ENCODE data around the gene CRACR2B. TPM values are rescaled to one million over a fixed set of nuclear protein-coding genes. Genes with fewer than 3 reads are reported as not detected.

Gene CRACR2B
- total and polyA plus RNA-seq, 2 of the 13 experiments (the other 11 are each of a cell fraction or from before 2014, with no cell fraction given) = 14.9 to 21.0 TPM

- TF ChIP-seq XRCC5 (optimal IDR thresholded peaks at IDR 0.05; ENCODE audit: low read length) = peak; percentile 44
- TF ChIP-seq TIGD3 (CRISPR knock-in tag; IDR thresholded peaks at IDR 0.05; ENCODE audit: borderline replicate concordance) = no peak
- no peak for TF ChIP-seq NFIB (CRISPR knock-in tag; IDR thresholded peaks at IDR 0.05; ENCODE audit: borderline replicate concordance)
- TF ChIP-seq HBP1 (CRISPR knock-in tag; IDR thresholded peaks at IDR 0.05; ENCODE audit: low read depth) = peak; percentile 21; the same call in 1 of the 2 replicates
- no peak; the same call in 1 of the 2 replicates for TF ChIP-seq REPIN1 (CRISPR knock-in tag; IDR thresholded peaks at IDR 0.05; ENCODE audit: borderline replicate concordance, low read depth)
- no peak; the same call in 1 of the 2 replicates for TF ChIP-seq ZFP90 (CRISPR knock-in tag; IDR thresholded peaks at IDR 0.05; ENCODE audit: borderline replicate concordance)
- no peak for TF ChIP-seq SMC3 (IDR thresholded peaks at IDR 0.05; ENCODE audit: low read length)
- TF ChIP-seq ATF6 (CRISPR knock-in tag; conservative IDR thresholded peaks at IDR 0.05) = no peak
- TF ChIP-seq PRDM10 (CRISPR knock-in tag; IDR thresholded peaks at IDR 0.05; ENCODE audit: low read depth) = peak; percentile 98
- no peak for TF ChIP-seq FOXO4 (CRISPR knock-in tag; conservative IDR thresholded peaks at IDR 0.05)
- TF ChIP-seq SALL2 (CRISPR knock-in tag; IDR thresholded peaks at IDR 0.05) = peak; percentile 88
- TF ChIP-seq RFX1 (IDR thresholded peaks at IDR 0.05) = no peak
- TF ChIP-seq SP5 (CRISPR knock-in tag; IDR thresholded peaks at IDR 0.05; ENCODE audit: borderline replicate concordance, low read depth) = 0 out of 2 replicates have a peak, but pooled peaks have one; percentile 24
- TF ChIP-seq ZNF446 (CRISPR knock-in tag; IDR thresholded peaks at IDR 0.05) = no peak; the same call in 1 of the 2 replicates
- TF ChIP-seq ERF (CRISPR knock-in tag; IDR thresholded peaks at IDR 0.05) = peak; percentile 65
- TF ChIP-seq U2AF1 (optimal IDR thresholded peaks at IDR 0.05; ENCODE audit: low read depth, low read length) = no peak
- no peak for TF ChIP-seq FIP1L1 (IDR thresholded peaks at IDR 0.05; ENCODE audit: borderline replicate concordance, insufficient read depth, low read depth, low read length)
- peak; percentile 62; the same call in 1 of the 2 replicates for TF ChIP-seq SRY (CRISPR knock-in tag; IDR thresholded peaks at IDR 0.05)
- TF ChIP-seq ZMAT3 (CRISPR knock-in tag; conservative IDR thresholded peaks at IDR 0.05) = peak; percentile 91
- TF ChIP-seq MXI1 (IDR thresholded peaks at IDR 0.05; ENCODE audit: borderline replicate concordance, low read depth, low read length) = peak; percentile 99
Measured at GRCh38 chr11:842370-843002, 14.8 kb downstream of the CRACR2B start, which contains the start of the genes POLR2L and TSPAN4 (continued).

Data from HepG2 (cell line).